Myocyte (in vitro differentiated cells): ENCODE data around the gene ROPN1L. TPM values are rescaled to one million over a fixed set of nuclear protein-coding genes. Genes with fewer than 3 reads are reported as not detected.
A peak's percentile ranks its signal among the peaks of the same experiment; 100 is the strongest.
"Not testable (repeated sequence)": the region's sequence is repeated elsewhere in the genome, so short reads cannot be mapped to it uniquely, and the experiment has no call there.

Experiments
- DNase-seq: peaks from one replicate; pipeline ENCODE4 v3.0.0-alpha.2; 2012; ENCODE audit warnings: low read depth
- polyA plus RNA-seq: library from polyadenylated mRNA; unstranded; fragments of >200 nt; gene quantifications from one replicate; pipeline ENCODE4 v1.2.1, GENCODE V29; 2012; ENCODE audit warnings: missing spikeins
- total RNA-seq: library from RNA; depleted of rRNA; stranded (reverse); fragments of >200 nt; gene quantifications from 2 replicates; pipeline ENCODE4 v1.2.3, GENCODE V29; 2014

Gene ROPN1L
- 0.68 and 0.94 TPM in 2 replicates for total RNA-seq
- polyA plus RNA-seq = 1.9 TPM

GRCh38 chr5:10441083-10441991 lies at the start of gene ROPN1L:
TSS of gene ROPN1L (plus strand) at chr5:10441879. CDS start at chr5:10442168, 289 bp downstream.
- peak; percentile 88 for DNase-seq

DNA sequence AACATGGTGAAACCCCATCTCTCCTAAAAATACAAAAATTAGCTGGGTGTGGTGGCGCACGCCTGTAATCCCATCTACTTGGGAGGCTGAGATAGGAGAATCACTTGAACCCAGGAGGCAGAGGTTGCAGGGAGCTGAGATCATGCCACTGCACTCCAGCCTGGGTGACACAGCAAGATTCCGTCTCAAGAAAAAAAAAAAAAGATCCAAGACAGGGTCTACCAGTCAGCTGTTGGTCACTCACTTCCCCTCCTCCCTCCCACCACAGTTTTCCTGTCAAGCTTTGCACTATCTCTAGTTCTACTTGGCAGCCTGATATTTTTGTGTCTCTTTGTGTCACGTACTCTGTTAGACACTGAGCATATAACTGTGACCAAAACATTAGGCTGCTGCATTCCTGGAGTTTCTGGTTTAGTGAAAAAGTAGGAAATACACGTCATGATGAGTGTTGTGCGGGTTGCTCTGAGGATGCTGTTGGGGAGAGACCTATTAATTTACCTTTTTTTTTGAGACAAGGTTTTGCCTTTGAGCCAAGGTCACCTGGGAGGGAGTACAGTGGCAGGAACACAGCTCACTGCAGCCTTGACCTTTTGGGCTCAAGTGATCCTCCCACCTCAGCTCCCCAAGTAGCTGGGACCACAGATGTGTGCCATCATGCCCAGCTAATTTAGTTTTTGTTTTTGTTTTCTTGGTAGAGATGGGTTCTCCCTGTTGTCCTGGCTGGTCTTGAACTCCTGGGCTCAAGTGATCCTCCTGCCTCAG lies 48.9 kb upstream of the ROPN1L start:
- DNase-seq = not testable (repeated sequence)

- no peak for DNase-seq
These were observed 48.2 kb upstream of the ROPN1L start for GRCh38 chr5:10393491-10393890.

- DNase-seq = no peak
These were observed 45.1 kb upstream of the ROPN1L start for GRCh38 chr5:10396552-10396951.

DNA sequence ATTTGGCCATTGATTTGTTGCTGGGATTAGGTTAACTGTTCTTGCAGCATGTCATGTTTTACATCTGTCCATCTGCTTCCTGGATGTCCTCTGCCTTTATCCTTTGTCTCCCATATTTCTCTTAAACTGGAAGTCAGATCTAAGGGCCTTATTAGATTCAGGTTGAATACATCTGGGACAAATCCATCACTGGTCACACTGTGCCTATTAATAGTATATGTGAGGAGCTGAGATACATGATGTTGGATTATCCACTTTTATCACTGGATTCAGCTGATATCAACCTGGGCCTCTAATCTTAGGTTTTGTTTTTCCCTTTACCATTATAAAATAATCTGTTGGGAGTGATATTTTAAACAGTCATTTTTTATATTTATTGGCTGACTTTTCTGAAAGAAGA lies 41.8 kb upstream of the ROPN1L start:
- DNase-seq = no peak

DNA sequence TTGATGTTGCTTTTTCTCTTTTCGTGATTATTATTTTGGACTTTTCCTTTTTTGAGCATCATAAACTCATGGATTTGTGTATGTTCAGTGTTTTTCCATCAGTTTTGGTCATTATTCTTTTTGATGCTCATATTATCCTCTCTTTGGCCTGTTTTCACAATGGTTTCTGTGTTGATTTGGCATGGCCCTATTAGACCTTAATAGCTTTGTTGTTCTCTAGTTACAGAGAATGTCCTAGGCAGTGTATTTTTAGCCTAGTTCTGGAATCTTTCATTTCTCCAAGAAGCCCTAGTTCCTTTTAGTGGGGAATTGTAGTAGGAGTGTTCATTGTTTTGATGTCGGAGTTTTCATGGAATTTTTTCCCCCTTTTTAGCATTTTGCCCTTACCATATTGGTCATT lies 41.3 kb upstream of the ROPN1L start:
- no peak for DNase-seq

DNA sequence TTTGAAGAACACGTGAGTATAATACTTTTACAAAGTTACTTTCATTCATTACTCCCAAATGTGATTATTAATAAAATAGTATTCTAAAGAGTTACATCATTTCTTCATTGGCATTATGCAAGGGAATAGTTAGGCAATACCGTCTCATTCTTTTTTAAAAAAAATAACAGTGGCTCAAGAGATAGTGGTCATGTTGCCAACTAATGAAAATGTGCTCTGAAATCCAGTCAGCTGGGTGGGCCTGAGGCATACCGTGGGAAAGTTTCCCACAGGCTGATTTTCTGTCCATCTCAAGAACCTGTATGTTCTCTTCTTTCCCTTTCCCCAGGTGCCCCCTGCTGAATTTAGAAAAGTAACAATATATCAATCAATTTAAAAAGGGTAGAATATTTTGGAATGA lies 40.8 kb upstream of the ROPN1L start:
- no peak for DNase-seq

DNA sequence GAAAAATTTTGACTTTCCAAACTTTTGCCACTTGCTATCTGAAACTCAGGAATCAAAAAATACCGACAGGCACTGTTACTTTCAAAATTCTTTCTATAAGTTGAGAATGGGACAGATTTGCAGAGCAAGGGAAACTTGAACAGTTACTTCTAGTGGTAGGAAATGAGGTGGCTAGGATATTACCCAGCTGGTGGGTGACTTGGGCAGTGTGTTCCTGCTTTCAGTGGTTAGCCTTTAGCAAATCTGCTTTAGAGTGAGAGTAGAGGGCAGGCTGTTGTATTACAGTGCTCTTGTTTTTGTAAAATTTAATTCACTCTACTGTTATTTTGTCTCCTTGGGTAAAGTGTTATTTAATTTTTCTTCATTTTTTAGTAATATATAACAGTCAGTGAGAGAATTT lies 40.2 kb upstream of the ROPN1L start:
- no peak for DNase-seq

DNA sequence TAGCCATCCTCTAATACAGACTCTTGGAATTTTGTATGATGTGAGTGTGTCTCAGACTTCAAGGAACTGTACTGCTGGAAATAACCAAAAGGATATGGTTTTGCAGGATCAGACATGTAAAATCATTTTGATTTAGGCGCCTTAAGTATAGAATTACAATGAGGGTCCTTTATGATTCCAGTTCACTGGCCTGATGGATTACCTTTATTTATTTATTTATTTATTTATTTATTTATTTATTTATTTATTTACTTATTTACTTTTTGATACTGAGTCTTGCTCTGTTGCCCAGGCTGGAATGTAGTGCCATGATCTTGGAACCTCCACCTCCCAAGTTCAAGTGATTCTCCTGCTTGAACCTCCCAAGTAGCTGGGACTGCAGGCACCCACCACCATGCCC lies 37.9 kb upstream of the ROPN1L start:
- no peak for DNase-seq

DNA sequence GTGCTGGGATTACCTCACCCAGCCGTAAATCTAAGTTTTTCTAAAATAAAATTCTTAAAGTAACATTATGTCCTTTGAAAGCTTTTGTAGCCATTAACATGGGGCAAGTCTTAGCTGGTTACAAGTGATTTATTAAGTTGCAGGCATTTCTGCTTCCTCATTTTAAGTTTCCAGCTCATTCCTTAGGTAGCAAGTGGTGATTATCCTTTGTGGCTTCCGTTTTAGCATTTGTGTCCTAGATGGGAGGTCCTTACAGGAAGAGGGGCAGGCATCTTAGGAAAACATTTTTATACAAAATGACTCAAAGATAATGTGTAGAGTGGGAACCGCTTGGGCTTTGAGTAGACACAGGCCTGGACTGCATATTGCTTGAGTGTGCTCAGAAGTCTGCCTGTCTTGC lies 35.0 kb upstream of the ROPN1L start:
- no peak for DNase-seq

DNA sequence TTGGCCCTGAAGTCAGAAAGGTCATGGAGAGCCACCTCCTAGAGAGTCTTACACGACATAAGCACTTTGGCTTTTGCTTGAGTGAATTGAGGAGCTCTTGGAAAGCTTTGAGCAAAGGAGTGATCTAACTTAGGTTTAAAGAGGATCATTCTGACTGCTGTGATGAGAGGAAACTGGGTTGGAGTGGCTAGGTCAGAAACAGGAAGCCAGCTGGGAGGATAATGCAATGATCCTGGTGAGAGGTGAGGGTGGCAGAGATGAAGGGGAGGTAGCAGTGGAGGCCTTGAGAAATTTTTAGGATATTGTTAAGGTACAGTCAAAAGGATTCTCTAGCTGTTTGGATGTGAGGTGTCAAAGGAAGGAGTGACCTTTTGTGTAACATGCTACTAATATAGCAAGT lies 32.2 kb upstream of the ROPN1L start:
- no peak for DNase-seq

DNA sequence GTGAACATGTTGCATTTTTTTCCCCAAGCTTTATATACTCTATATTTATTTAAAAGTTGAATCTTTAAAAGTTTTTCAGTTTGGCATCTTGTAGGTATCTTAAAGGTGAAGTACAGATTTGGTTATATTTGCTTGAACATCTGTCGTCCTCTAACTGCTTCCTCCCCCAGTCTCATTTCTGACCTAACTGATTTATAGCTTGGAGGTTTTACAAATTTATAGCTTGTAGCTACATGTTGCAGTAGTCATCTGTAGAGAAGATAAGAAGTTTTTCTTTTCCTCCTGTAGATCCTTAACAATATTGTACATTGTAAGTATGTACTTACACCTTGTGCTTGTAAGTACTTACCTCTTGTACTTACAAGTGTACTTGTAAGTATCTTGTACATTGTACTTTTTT lies 31.0 kb upstream of the ROPN1L start:
- DNase-seq = no peak

- DNase-seq = no peak
These were observed 30.3 kb upstream of the ROPN1L start for GRCh38 chr5:10411336-10411735.

DNA sequence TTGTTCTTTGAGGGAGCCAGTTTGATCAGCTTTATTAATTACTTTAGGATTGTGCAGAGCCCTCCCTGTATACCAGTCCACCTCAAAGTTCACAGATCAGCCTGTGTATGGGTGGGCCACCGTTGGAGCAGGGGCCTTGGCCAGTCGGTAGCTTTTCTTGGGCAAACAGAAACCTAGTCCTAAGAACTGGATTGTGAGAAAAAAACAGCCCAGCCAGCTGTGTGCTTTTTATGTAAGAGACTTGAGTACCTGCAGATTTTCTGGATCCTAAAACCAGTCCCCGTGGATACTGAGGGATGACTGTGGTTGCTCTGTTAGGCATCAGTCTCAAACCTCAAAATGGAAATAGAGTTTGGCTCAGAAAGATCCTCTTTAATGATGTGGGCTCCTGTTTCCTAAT lies 24.8 kb upstream of the ROPN1L start:
- no peak for DNase-seq

GRCh38 chr5:10418654-10419345 lies 22.9 kb upstream of the ROPN1L start:
- DNase-seq = no peak

DNA sequence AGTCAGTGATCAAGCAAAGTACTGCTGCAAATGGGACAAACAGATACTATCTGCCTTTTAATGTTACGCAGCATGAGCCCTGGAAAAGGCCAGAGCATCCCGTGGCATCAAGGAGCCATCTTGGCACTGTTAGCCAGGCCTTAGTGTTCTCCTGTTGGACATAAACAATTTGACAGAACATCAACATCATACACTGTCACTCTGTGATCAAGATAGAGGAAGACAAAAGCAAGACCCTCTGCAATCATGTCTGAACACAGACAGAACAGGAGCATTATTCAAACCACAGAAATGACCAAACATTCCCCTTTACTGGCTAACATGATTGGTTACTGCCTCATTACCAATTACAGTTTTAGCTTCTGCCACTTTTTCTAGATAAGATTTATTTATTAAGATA lies 21.2 kb upstream of the ROPN1L start:
- no peak for DNase-seq

DNA sequence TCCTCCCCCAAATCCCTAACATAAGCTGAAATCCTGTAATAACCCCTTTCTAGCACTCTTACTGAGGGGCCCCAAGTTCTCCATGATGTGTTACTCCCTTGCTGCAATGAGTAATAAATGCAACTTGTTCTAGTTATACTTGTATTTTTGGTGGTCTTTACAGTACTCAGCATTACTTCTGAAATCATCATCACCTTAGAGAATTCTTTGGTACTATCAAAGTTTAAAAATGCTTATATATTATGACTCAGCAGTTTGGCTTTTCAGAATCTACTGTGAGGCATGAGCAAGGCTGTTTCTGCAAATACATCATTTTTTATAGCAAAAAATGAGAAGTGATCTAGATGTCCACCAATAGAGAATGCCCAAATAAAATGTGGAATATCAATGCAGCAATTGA lies 20.7 kb upstream of the ROPN1L start:
- DNase-seq = no peak

DNA sequence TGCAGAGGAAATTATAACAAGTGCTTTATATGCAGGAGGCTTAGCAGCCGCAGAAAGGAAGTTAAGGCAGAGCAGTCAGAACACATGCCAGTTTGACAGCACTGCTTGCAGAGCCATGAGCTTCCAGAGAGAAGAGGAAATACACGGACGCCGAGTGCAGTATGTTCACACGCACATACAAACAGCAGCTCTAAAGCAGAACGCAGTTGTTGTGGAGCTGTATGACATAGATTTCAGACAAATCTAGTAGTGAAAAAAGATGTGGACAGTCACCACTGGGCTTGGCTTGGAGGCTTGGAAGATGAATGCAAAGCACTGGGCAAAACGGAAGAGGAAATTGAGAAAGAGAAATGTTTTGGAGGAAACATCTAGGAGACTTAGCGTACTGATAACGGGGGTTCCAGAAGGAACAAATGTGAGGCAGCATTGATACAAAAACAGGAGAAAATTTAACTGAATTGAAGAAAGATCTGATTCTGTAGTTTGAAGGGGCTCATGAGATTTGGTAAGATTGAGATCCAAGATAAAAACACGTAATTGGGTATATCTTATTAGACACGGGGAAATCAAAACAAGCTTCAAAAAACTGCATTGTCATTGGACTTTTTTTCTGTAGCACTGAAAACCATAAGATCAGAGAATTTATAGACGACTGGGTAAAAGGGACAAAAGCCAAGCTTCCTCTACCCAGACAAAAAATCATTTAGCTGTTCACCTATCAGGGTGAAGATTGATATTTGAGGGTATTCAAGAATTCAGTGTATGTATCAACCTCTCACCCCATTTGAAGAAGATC lies 19.6 kb upstream of the ROPN1L start:
- no peak for DNase-seq

GRCh38 chr5:10423022-10423421 lies 18.7 kb upstream of the ROPN1L start:
- DNase-seq = no peak

DNA sequence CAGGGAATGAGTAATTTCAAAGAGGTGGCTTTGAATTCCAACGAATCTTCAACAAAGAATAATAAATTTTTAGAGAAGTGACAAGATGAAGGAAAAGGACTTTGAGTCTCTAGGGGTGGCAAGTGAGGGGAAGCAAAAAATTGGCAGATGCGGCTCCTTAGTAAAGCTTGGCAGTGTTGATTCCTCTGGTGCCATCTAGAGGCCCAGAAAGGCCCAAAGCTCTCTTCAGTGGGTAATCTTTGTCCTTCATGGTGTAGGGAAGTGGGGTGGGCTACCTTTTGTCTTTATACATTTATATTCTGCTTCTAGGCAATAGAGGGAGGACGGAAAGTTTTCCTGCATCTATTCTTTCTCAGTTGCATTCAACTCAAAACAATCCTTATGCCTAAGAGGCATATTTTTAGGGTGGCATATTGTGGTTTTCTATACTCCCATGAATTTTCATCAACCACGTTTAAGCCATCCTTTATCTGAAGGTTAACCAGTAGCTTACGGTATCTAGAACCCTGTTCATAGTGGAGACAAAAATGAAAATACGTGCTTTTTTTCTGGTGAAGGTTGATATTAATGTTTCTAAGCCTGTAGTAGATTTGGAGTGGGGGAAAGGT lies 17.5 kb upstream of the ROPN1L start:
- peak; percentile 43 for DNase-seq

GRCh38 chr5:10427201-10427600 lies 14.5 kb upstream of the ROPN1L start:
- no peak for DNase-seq
